A549 (cell line): Measurements from ENCODE around the gene PPP3CB. TPM values are rescaled to one million over a fixed set of nuclear protein-coding genes. Genes with fewer than 3 reads are reported as not detected.

Experiments used
- ATAC-seq, 2 experiments: fragments of 200-7000 bp in 1 of 2; fragments of >200 bp in 1 of 2; cut with Nextera tagmentation in 1 of 2; cut with Tn5 transposase in 1 of 2; 3 replicates each; pipeline versions ENCODE4 v1.8.0 to v1.9.1; 2018 to 2020; ENCODE audit warnings: mild to moderate bottlenecking in 1 of 2, moderate library complexity in 1 of 2
- CTCF ChIA-PET: fragments of 300-600 bp; sonication (Branson Sonifier 250); formaldehyde crosslinking; extraction: SDS; loops from one replicate; lab custom pipeline; 2021; ENCODE audit warnings: antibody characterized with exemption, inconsistent platforms; lab: Yijun Ruan, JAX
- POLR2A ChIA-PET: fragments of 350-600 bp; formaldehyde crosslinking; extraction: SDS; loops from one replicate; lab custom pipeline; 2021; ENCODE audit warnings: antibody characterized with exemption, inconsistent platforms; lab: Yijun Ruan, JAX
- DNase-seq, 2 experiments: peaks; one replicate each; pipeline versions ENCODE4 v3.0.0 to v3.0.0-alpha.2; 2011 to 2016; ENCODE audit warnings: low read depth in 1 of 2, low spot score in 1 of 2
- FAIRE-seq: peaks from 2 replicates; lab custom pipeline; 2011; peaks lifted over from hg19 to GRCh38; lab: Jason Lieb, UNC
- H3K27ac ChIP-seq, 2 experiments: fragments of >200 bp; sonication (Bioruptor Twin); formaldehyde crosslinking; 3 replicates each; pipeline ENCODE4 v1.5.1; 2016 to 2017
- H3K4me1 ChIP-seq: fragments of >200 bp; sonication (Bioruptor Twin); formaldehyde crosslinking; 3 replicates; pipeline ENCODE4 v1.6.1; 2016
- H3K4me2 ChIP-seq: fragments of >200 bp; sonication (Bioruptor Twin); formaldehyde crosslinking; 3 replicates; pipeline ENCODE4 v1.6.1; 2016
- H3K4me3 ChIP-seq: fragments of >200 bp; sonication (Bioruptor Twin); formaldehyde crosslinking; 3 replicates; pipeline ENCODE4 v1.5.1; 2016
- H3K9me3 ChIP-seq: fragments of >200 bp; sonication (Bioruptor Twin); formaldehyde crosslinking; 3 replicates; pipeline ENCODE4 v1.6.1; 2016
- CBX2 ChIP-seq: fragments of 200-600 bp; sonication (generic); IDR thresholded peaks from 2 replicates; pipeline ENCODE4 v1.6.1; 2016; ENCODE audit warnings: low read depth, mild to moderate bottlenecking, borderline replicate concordance
- CBX8 ChIP-seq: fragments of 200-600 bp; sonication (generic); IDR thresholded peaks from 2 replicates; pipeline ENCODE4 v1.6.1; 2016
- E2F6 ChIP-seq: IDR thresholded peaks from 2 replicates; pipeline ENCODE4 v1.6.1; 2012; ENCODE audit warnings: low read depth, borderline replicate concordance
- EHF ChIP-seq: fragments of 250-450 bp; sonication (Bioruptor Pico); IDR thresholded peaks from 2 replicates; pipeline ENCODE4 v1.5.0; 2020; ENCODE audit warnings: mild to moderate bottlenecking
- EP300 ChIP-seq, 2 experiments: fragments of >200 bp; sonication (Bioruptor Twin); formaldehyde crosslinking; IDR thresholded peaks; 2 replicates in 1 of 2; 3 replicates in 1 of 2; pipeline ENCODE4 v1.6.1; 2016 to 2017
- ESRRA ChIP-seq: fragments of 150-350 bp; IDR thresholded peaks from 2 replicates; pipeline ENCODE4 v1.6.1; 2014; ENCODE audit warnings: mild to moderate bottlenecking, low read length, borderline replicate concordance
- FOSB ChIP-seq: fragments of 250-450 bp; sonication (Bioruptor Pico); IDR thresholded peaks from 2 replicates; pipeline ENCODE4 v1.5.0; 2020; ENCODE audit warnings: mild to moderate bottlenecking, moderate library complexity
- FOSL2 ChIP-seq, 2 experiments: fragments of 450-650 bp in 1 of 2; fragments of >200 bp in 1 of 2; sonication (Bioruptor Twin) in 1 of 2; formaldehyde crosslinking; IDR thresholded peaks; 2 replicates each; pipeline versions ENCODE4 v1.5.0 to v1.6.1; 2016 to 2020; ENCODE audit warnings: mild to moderate bottlenecking in 1 of 2, moderate library complexity in 1 of 2
- FOXS1 ChIP-seq: fragments of 250-450 bp; sonication (Bioruptor Pico); IDR thresholded peaks from 2 replicates; pipeline ENCODE4 v1.5.0; 2020; ENCODE audit warnings: mild to moderate bottlenecking, moderate library complexity
- GATA3 ChIP-seq: IDR thresholded peaks from 2 replicates; pipeline ENCODE4 v1.6.1; 2012; ENCODE audit warnings: borderline replicate concordance
- HDAC2 ChIP-seq: fragments of 200-600 bp; sonication (generic); IDR thresholded peaks from 2 replicates; pipeline ENCODE4 v1.6.1; 2016
- HOXA7 ChIP-seq: fragments of 250-450 bp; sonication (Bioruptor Pico); IDR thresholded peaks from 2 replicates; pipeline ENCODE4 v1.5.0; 2020; ENCODE audit warnings: mild to moderate bottlenecking, moderate library complexity
- HOXB13 ChIP-seq: fragments of 250-450 bp; sonication (Bioruptor Pico); IDR thresholded peaks from 2 replicates; pipeline ENCODE4 v1.5.0; 2020; ENCODE audit warnings: low read depth, mild to moderate bottlenecking, moderate library complexity
- JUNB ChIP-seq: fragments of >200 bp; sonication (Bioruptor Twin); formaldehyde crosslinking; IDR thresholded peaks from 2 replicates; pipeline ENCODE4 v1.6.1; 2016
- MAFK ChIP-seq: fragments of 450-650 bp; IDR thresholded peaks from 2 replicates; pipeline ENCODE4 v1.6.1; 2014; ENCODE audit not compliant: partially characterized antibody
- MYC ChIP-seq: IDR thresholded peaks from 2 replicates; pipeline ENCODE4 v1.6.1; 2012; ENCODE audit warnings: mild to moderate bottlenecking, inconsistent platforms, low read length, improper control_type of control experiment, borderline replicate concordance
- NPAS2 ChIP-seq: fragments of 250-450 bp; sonication (Bioruptor Pico); IDR thresholded peaks from 2 replicates; pipeline ENCODE4 v1.8.0; 2022; ENCODE audit warnings: mild to moderate bottlenecking, moderate library complexity, borderline replicate concordance
- NR3C1 ChIP-seq: fragments of >200 bp; sonication (Bioruptor Twin); formaldehyde crosslinking; IDR thresholded peaks from 3 replicates; pipeline ENCODE4 v1.6.1; 2017
- PHF8 ChIP-seq: fragments of 200-600 bp; sonication (generic); IDR thresholded peaks from 2 replicates; pipeline ENCODE4 v1.6.1; 2016; ENCODE audit warnings: low read depth, mild to moderate bottlenecking, antibody characterized with exemption, moderate library complexity, borderline replicate concordance
- POLR2A ChIP-seq: IDR thresholded peaks from 2 replicates; pipeline ENCODE4 v1.6.1; 2012; ENCODE audit warnings: mild to moderate bottlenecking, low read length
- RAD21 ChIP-seq, 2 experiments: fragments of >200 bp in 1 of 2; sonication (Bioruptor Twin) in 1 of 2; formaldehyde crosslinking in 1 of 2; IDR thresholded peaks in 1 of 2; conservative IDR thresholded peaks in 1 of 2; 2 replicates in 1 of 2; 3 replicates in 1 of 2; pipeline ENCODE4 v1.6.1; 2012 to 2018; ENCODE audit warnings: inconsistent platforms in 1 of 2
- RFX5 ChIP-seq: fragments of 450-650 bp; IDR thresholded peaks from 2 replicates; pipeline ENCODE4 v1.7.1; 2014; ENCODE audit warnings: antibody characterized with exemption, mild to moderate bottlenecking, moderate library complexity
- SMC3 ChIP-seq: fragments of >200 bp; sonication (Bioruptor Twin); formaldehyde crosslinking; IDR thresholded peaks from 3 replicates; pipeline ENCODE4 v1.6.1; 2018; ENCODE audit warnings: inconsistent platforms
- SREBF2 ChIP-seq: fragments of 450-650 bp; IDR thresholded peaks from 2 replicates; pipeline ENCODE4 v1.6.1; 2014; ENCODE audit warnings: mild to moderate bottlenecking, moderate library complexity
- ZFP36 ChIP-seq: fragments of 450-650 bp; IDR thresholded peaks from 2 replicates; pipeline ENCODE4 v1.6.1; 2014; ENCODE audit warnings: borderline replicate concordance; ENCODE audit not compliant: partially characterized antibody
- WGBS: methylation state at CpG from one replicate; pipeline ENCODE4 v1.1.6; 2017; ENCODE audit errors: missing lambda C conversion rate; 5-methylcytosine and 5-hydroxymethylcytosine counted together
- polyA plus RNA-seq, 4 experiments: library from polyadenylated mRNA; depleted of rRNA in 3 of 4; stranded (reverse); fragments of >200 nt; fragmentation: RNase III in 1 of 4; extraction: RNeasy Plus Mini Kit Qiagen cat#74134 plus additional on column Dnase treatment in 1 of 4; gene quantifications; 2 replicates in 3 of 4; 3 replicates in 1 of 4; pipeline ENCODE4 v1.2.3, GENCODE V29; 2011 to 2017
- TF ChIP-seq, protein P1 (sequence below): fragments of >200 bp; sonication (Bioruptor Twin); formaldehyde crosslinking; IDR thresholded peaks from 2 replicates; pipeline ENCODE4 v1.6.1; 2016
- TF ChIP-seq, protein P2 (sequence below): IDR thresholded peaks from 2 replicates; pipeline ENCODE4 v1.6.1; 2012
- TF ChIP-seq, protein P3 (sequence below): fragments of 250-450 bp; sonication (Bioruptor Pico); IDR thresholded peaks from 2 replicates; pipeline ENCODE4 v1.5.0; 2020; ENCODE audit warnings: low read depth, mild to moderate bottlenecking, moderate library complexity
- TF ChIP-seq, protein P4 (sequence below): fragments of 150-350 bp; IDR thresholded peaks from 2 replicates; pipeline ENCODE4 v1.6.1; 2014; ENCODE audit warnings: low read depth, mild to moderate bottlenecking, low read length
- TF ChIP-seq, protein P5 (sequence below): fragments of >200 bp; sonication (Bioruptor Twin); formaldehyde crosslinking; IDR thresholded peaks from 3 replicates; pipeline ENCODE4 v1.5.1; 2016

The PPP3CB gene
- polyA plus RNA-seq, 2 of the 4 experiments (the other 2 are of a cell fraction) = 20.8 to 25.4 TPM

DNA sequence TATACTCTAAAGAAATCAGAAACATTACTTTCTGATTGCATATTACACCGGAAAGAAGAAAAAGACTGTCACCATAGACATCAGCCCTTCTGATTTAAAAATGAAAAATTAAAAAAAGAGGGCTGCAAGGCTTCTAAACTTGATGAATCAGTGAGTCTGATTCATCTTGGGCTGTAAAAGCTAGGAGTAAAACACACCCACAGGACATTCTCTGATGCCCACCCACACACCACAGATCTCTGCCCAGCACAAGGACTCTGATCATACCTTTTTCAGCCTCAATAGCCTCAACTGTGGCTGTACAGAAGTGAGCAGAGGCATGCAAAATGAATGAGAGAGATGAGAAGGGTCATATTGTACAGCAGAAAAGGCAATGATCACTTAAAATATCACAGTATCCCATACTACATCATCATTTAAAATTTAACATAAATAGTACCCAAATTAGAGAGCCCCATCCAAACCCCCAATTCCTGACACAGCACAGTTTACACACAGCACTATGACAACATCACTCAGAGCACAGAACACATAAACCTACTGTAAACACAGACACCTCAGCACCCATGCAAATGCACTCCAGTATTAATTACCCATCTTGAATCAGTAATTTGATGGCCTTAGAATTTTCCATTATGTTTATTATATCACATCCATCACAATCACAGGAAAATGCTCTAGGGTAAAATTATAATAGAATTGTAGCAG, 56.1 kb downstream of the PPP3CB start:
- no peak; a peak in 1 of 6 replicates for ATAC-seq
- FAIRE-seq = no peak
- DNase-seq = no peak
- no peaks in the 10 kb centered on the region for H3K9me3 ChIP-seq
- ChIA-PET POLR2A (no interaction called here), CTCF (no interaction called here)
- TF ChIP-seq EP300 (IDR thresholded peaks at IDR 0.05) (no peak), MAFK (no peak), EHF (no peak), RAD21 (conservative IDR thresholded peaks at IDR 0.05 in 1 of 2, IDR thresholded peaks at IDR 0.05 in 1 of 2) (no peak), CBX8 (no peak), HOXA7 (CRISPR knock-in tag) (no peak), GATA3 (no peak), CBX2 (no peak), E2F6 (no peak), ZFP36 (no peak), MYC (no peak), FOSB (CRISPR knock-in tag) (no peak), SREBF2 (no peak), HDAC2 (no peak), PHF8 (no peak), NPAS2 (CRISPR knock-in tag) (no peak), RFX5 (no peak)
- TF ChIP-seq, protein P1, sequence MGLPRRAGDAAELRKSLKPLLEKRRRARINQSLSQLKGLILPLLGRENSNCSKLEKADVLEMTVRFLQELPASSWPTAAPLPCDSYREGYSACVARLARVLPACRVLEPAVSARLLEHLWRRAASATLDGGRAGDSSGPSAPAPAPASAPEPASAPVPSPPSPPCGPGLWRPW = no peak
- TF ChIP-seq, protein P2, sequence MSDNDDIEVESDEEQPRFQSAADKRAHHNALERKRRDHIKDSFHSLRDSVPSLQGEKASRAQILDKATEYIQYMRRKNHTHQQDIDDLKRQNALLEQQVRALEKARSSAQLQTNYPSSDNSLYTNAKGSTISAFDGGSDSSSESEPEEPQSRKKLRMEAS = no peak
- TF ChIP-seq, protein P3, sequence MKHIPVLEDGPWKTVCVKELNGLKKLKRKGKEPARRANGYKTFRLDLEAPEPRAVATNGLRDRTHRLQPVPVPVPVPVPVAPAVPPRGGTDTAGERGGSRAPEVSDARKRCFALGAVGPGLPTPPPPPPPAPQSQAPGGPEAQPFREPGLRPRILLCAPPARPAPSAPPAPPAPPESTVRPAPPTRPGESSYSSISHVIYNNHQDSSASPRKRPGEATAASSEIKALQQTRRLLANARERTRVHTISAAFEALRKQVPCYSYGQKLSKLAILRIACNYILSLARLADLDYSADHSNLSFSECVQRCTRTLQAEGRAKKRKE (CRISPR knock-in tag) = no peak
- H3K4me2 ChIP-seq = no peak overlapping the region
- H3K27ac ChIP-seq = no peak overlapping the region
- 0 out of 3 replicates have a peak, but pooled peaks cover 3% of the 10 kb centered on the region for H3K4me1 ChIP-seq
- 95% methylated on average over 1 of the region's 1 CpG for WGBS
- H3K4me3 ChIP-seq = no peak overlapping the region

- DNase-seq = no peak
- ChIA-PET CTCF (interaction anchor here (1.0 kb wide), 1 partner anchor 10 kb away, joined by 3 read pairs; no protein-coding TSS in a partner anchor), POLR2A (no interaction called here)
- H3K4me3 ChIP-seq = no peak overlapping the region
- no peaks in the 10 kb centered on the region for H3K9me3 ChIP-seq
- H3K27ac ChIP-seq = no peak overlapping the region
- no peak for TF ChIP-seq SMC3
- TF ChIP-seq HOXA7 (CRISPR knock-in tag) = no peak
- TF ChIP-seq ESRRA = no peak
- TF ChIP-seq FOSL2 (IDR thresholded peaks at IDR 0.05) = no peak
- no peak for TF ChIP-seq FOSL2 (CRISPR knock-in tag; IDR thresholded peaks at IDR 0.05)
- TF ChIP-seq, protein P3 (CRISPR knock-in tag) = no peak
- no peak for TF ChIP-seq ZFP36
- no peak for TF ChIP-seq NR3C1
- TF ChIP-seq JUNB = no peak
- no peak for TF ChIP-seq FOXS1 (CRISPR knock-in tag)
- TF ChIP-seq, protein P4, sequence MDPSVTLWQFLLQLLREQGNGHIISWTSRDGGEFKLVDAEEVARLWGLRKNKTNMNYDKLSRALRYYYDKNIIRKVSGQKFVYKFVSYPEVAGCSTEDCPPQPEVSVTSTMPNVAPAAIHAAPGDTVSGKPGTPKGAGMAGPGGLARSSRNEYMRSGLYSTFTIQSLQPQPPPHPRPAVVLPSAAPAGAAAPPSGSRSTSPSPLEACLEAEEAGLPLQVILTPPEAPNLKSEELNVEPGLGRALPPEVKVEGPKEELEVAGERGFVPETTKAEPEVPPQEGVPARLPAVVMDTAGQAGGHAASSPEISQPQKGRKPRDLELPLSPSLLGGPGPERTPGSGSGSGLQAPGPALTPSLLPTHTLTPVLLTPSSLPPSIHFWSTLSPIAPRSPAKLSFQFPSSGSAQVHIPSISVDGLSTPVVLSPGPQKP = no peak
- TF ChIP-seq, protein P5, sequence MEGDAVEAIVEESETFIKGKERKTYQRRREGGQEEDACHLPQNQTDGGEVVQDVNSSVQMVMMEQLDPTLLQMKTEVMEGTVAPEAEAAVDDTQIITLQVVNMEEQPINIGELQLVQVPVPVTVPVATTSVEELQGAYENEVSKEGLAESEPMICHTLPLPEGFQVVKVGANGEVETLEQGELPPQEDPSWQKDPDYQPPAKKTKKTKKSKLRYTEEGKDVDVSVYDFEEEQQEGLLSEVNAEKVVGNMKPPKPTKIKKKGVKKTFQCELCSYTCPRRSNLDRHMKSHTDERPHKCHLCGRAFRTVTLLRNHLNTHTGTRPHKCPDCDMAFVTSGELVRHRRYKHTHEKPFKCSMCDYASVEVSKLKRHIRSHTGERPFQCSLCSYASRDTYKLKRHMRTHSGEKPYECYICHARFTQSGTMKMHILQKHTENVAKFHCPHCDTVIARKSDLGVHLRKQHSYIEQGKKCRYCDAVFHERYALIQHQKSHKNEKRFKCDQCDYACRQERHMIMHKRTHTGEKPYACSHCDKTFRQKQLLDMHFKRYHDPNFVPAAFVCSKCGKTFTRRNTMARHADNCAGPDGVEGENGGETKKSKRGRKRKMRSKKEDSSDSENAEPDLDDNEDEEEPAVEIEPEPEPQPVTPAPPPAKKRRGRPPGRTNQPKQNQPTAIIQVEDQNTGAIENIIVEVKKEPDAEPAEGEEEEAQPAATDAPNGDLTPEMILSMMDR = no peak
- TF ChIP-seq HOXB13 (CRISPR knock-in tag) = no peak
- TF ChIP-seq, protein P1 = no peak
- no peak for TF ChIP-seq PHF8
- no peak for TF ChIP-seq POLR2A
- no peak for TF ChIP-seq SREBF2
- TF ChIP-seq, all 56 proteins: peak for 0
- 0 out of 3 replicates have a peak, but pooled peaks cover 3% of the 10 kb centered on the region for H3K4me1 ChIP-seq
- no peak overlapping the region for H3K4me2 ChIP-seq
- ATAC-seq (no peak), FAIRE-seq (no peak)
- 97% methylated on average over 1 of the region's 1 CpG for WGBS
Measured at GRCh38 chr10:73439055-73439454, 56.8 kb downstream of the PPP3CB start.
